ENCODE data around the gene CTBS.
A peak's percentile ranks its signal among the peaks of the same experiment; 100 is the strongest.

- TF ChIP-seq SMARCC2 (IDR thresholded peaks at IDR 0.05) (no peak), SUZ12 (IDR thresholded peaks at IDR 0.05; ENCODE audit: low read depth, low read length) (no peak), GTF2F1 (IDR thresholded peaks at IDR 0.05; ENCODE audit: low read length) (no peak), HCFC1 (IDR thresholded peaks at IDR 0.05; ENCODE audit: low read depth, low read length) (no peak), TBX2 (CRISPR knock-in tag; IDR thresholded peaks at IDR 0.05; ENCODE audit: borderline replicate concordance) (peak; percentile 76), ARID2 (CRISPR knock-in tag; IDR thresholded peaks at IDR 0.05; ENCODE audit: borderline replicate concordance) (no peak), GABPA (IDR thresholded peaks at IDR 0.05; ENCODE audit: low read depth, low read length) (no peak), GABPA (CRISPR knock-in tag; IDR thresholded peaks at IDR 0.05; ENCODE audit: low read depth) (peak; percentile 37; the same call in 1 of the 2 replicates), RAD21 (CRISPR knock-in tag; IDR thresholded peaks at IDR 0.05) (no peak), CEBPZ (IDR thresholded peaks at IDR 0.05; ENCODE audit: low read length) (no peak), ZNF44 (CRISPR knock-in tag; IDR thresholded peaks at IDR 0.05) (no peak), FOXJ3 (CRISPR knock-in tag; IDR thresholded peaks at IDR 0.05; ENCODE audit: borderline replicate concordance) (no peak), POLR2A (IDR thresholded peaks at IDR 0.05; ENCODE audit: insufficient read depth in 1 of 2, low read depth in 2 of 2, low read length in 2 of 2) (peak; percentile 78 to 91)
Observed at GRCh38 chr1:84573967-84574842, at the start of gene CTBS.

Data from HepG2 (cell line).